Subcutaneous adipose tissue (tissue), 4 donors: ENCODE results near the gene EGR2. TPM values are rescaled to one million over a fixed set of nuclear protein-coding genes. Genes with fewer than 3 reads are reported as not detected.

Source experiments
- CTCF ChIP-seq: fragments of 450-650 bp; IDR thresholded peaks from one replicate; pipeline ENCODE4 v1.5.1; 2016; ENCODE audit warnings: low read depth, mild to moderate bottlenecking, control low read depth, antibody characterized with exemption, moderate library complexity
- total RNA-seq, 4 donors: library from RNA; depleted of rRNA; stranded (reverse); fragments of >200 nt; gene quantifications; one replicate each; pipeline ENCODE4 v1.1.0, GENCODE V29; 2016

EGR2 gene
- total RNA-seq, 4 donors from 2014 or later, result 0.38 to 5.6 (median 0.98) TPM; not detected in 1

- no peak for TF ChIP-seq CTCF
Measured at GRCh38 chr10:62792261-62792660, 23.9 kb downstream of the EGR2 start.

- no peak for TF ChIP-seq CTCF
Measured at GRCh38 chr10:62790571-62790970, 25.6 kb downstream of the EGR2 start.

- TF ChIP-seq CTCF, result no peak
Measured at GRCh38 chr10:62790019-62790555, 26.1 kb downstream of the EGR2 start.

- no peak for TF ChIP-seq CTCF
Measured at GRCh38 chr10:62788861-62789467, 27.2 kb downstream of the EGR2 start.

GRCh38 chr10:62779487-62780248 is 36.5 kb downstream of the EGR2 start:
- no peak for TF ChIP-seq CTCF

GRCh38 chr10:62778125-62778524 is 38.0 kb downstream of the EGR2 start:
- TF ChIP-seq CTCF, result no peak

- no peak for TF ChIP-seq CTCF
Measured at GRCh38 chr10:62772186-62772974, 43.8 kb downstream of the EGR2 start.
